NCI-H1417 (cell line): ENCODE measurements around the gene POLD3.
"Not testable (repeated sequence)": the region's sequence is repeated elsewhere in the genome, so short reads cannot be mapped to it uniquely, and the experiment has no call there.

Experiments used
- DNase-seq, 3 experiments: peaks; one replicate each; lab custom pipeline; 2025; lab: John Stamatoyannopoulos, UW

The POLD3 gene

DNA sequence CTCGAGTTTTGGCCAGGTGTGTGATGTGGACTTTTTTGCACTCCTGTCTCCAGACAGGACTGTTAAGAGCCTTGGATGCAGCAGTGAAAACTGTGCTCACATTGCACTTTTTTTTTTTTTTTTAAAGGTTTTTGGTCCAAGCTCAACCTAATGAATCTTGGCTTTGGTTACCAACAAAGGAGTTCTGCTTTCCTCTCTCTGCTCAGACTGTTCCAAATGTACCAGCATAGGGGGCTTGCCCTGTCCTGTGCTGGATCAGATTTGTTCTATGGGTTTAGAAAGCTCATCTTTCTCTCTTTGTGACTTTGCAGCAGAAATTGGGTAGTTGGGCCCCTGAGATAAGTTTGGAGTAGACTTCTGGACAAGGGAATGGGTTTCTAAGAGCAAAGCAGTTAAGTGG is 45.3 kb downstream of the POLD3 start:
- DNase-seq, result no peak

DNA sequence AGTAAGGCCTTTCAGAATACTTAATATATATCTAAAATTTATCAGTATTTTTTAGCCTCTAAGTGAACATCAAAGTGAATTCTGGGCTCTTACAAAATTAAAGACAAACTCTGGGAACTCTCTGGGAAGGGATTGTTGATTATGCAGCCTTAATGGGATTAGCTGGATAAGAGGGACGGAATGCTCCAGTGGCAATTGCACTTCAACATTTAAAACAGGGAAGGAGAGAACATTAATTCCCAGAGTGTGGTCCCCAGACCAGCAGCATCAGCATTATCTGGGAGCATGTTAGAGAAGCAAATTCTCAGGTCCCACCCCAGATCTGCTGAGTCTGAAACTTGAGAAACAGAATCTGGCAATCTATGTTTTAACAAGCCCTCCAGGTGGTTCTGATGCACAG is 46.5 kb downstream of the POLD3 start:
- peak in 1 of 3 experiments; percentile 26 for DNase-seq

GRCh38 chr11:74639533-74639932 is 47.2 kb downstream of the POLD3 start:
- DNase-seq, result no peak

DNA sequence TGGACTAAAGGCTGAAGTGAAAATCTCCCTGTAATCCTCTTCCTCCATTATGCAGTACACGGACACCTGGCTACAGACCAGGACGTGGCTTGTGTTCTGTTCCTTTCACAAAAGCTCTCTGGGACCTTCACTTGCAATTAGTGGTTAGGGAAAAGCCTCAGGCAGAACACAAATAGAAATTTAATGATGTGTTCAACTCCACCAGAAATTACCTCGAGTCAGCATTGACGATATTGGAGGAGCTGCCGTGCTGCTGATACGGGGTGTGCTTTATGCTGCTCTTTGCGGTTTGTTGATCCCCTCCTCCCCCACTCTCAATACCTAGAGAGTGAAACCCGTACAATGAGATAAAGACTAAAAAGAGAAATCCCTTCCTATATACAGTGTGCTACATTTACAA is 48.9 kb downstream of the POLD3 start:
- DNase-seq, result peak; percentile 66 to 93 (median 87)

DNA sequence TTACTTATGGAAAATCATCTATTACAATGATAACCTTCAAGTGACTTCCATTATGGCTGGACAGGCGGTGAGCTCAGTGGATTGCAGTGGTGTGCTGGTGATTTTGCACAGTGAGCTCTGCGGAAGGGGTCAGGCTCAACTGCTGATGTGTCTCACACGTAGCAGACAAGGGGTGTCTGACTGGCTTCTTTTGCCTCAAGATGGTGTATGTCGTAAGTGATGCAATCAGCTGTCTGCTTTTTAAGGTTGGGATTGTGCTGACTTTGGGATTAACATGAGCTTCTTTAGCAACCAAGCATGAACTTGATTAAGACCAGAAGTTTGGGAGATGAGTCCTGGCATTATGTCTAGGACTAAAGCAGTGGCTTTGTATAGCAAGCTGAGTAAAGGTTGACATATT is 49.5 kb downstream of the POLD3 start:
- peak in 2 of 3 experiments; percentile 2 to 56 for DNase-seq

DNA sequence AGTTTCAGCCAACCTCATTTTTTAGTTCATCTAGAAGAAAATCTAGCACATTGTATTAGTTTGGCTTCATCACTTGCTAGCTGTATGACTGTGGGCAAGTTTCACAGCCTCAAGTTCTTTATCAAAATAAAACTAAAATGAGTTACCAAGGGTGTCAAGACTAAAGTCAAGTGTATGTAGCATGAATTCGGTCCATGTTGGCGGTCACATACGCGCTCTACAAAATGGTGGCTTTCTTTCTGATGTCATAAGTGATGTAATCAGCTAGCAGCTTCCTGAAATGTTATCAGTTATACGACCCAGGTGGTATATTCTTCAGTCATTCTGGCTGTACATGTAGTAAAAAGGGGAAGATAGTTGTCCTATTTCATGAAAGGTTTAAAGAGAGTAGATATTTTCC is 50.5 kb downstream of the POLD3 start:
- DNase-seq, result no peak

DNA sequence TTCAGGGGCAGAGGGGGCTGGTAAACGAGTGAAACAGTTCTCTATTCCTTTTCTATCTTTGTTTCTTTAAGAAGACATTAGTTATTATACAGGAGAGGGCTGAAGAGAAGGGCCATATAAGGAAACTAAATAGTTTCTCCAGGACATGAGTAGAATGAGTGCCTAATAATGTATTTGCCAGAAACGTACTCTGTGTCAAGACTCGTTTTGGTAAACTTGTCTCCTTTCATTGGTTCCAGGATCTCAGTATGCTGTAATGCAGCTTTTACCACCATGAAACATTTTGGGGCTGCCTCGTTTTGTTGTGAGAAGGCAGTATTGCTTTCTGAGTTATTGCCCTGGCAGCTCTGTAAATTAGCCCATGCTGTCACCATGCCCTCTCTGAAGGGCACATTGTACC is 51.7 kb downstream of the POLD3 start:
- DNase-seq, result no peak

- no peak for DNase-seq
Measured at GRCh38 chr11:74646215-74646614, 53.8 kb downstream of the POLD3 start.

- no peak for DNase-seq
Measured at GRCh38 chr11:74646954-74647353, 54.6 kb downstream of the POLD3 start.

DNA sequence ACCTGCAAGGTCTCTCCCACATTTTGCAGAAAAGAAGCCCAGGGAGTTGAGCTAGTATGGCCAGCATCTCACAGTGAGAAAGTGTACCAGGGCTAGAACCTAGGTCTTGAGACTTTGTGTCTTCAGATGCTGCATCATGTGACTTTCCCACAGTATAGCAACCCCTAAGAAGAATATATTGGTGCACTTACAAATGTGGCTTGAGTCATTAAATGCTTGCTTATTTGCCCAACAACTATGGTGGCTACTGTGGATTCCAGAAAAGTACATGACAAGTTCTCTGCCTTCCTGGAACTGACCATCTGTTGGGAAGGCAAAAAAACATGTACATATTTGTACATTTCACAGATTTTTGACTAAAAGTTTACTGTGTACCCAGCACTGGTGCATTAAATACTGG is 55.0 kb downstream of the POLD3 start:
- DNase-seq, result no peak

DNA sequence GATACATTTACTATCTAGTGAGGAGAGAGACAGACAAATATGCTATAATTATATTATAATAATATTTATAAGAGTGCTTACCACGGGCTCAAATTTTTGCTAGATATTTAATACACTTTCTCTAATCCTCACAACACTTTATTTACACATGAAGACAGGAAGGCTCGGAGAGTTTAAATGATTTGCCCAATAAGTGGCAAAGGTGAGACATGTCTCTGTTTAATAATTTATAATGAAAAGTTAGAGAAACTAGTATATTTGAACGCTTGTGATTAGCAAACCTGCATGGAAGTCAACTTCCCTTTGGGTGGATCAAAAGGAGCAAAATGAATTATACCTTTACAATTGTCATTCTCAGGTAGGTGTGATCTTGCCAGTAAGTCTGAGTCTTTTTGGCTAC is 55.4 kb downstream of the POLD3 start:
- no peak for DNase-seq

DNA sequence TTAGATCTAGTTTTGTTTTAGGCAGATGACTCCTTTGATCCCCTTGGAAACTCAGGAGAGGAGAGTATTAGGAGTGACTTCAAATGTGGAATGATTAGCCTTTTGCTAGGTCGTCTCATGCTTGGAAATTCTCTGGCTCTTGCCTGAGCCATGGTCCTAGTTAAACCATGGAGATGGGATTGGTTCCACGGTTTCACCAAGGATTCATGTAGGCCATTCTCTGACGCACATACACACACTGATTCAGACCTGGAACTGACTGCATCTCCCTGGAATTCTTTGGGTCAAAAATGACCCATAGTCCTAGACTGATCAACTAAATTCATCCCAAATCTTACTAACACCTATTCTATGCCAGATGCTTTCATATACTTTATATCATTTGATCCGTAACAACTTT is 56.5 kb downstream of the POLD3 start:
- DNase-seq, result no peak

DNA sequence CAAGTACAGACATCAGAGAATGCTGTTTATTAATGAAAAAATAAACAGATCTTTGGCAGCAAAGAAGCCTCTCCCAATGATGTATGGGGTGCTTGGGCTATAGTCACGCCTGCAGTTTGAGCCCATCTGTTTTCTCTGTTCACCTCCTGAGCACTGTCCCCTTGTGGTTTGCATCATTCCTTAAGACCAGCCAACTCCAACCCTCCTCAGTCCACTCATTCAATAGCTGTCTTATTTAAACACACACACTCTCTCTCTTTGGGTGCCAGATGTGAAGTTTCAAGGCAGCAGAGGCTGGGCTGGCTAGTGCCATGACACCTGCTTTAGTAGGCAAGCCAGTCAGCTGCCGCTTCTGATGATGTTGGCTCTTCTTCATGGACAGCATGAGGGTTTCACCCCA is 58.1 kb downstream of the POLD3 start:
- DNase-seq, result peak in 2 of 3 experiments; percentile 26 to 79

DNA sequence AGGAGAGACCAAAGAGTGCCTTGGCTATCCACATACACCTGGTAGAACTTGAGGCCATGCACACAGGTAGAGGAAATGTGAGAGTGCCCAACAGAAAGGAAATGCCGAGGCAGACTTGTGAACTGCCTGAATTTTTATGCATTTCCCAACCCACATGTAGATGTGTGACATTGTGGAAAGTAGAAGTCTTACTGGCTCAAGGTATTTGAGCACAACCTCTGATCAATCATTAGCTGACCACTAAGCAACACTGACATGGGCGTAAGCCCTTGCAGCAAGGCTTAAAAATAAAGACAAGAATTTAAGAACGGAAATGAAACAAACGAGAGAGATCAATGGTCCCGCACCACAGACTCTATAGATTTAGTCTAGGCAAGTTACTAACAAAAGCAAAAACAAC is 62.6 kb downstream of the POLD3 start:
- no peak for DNase-seq

DNA sequence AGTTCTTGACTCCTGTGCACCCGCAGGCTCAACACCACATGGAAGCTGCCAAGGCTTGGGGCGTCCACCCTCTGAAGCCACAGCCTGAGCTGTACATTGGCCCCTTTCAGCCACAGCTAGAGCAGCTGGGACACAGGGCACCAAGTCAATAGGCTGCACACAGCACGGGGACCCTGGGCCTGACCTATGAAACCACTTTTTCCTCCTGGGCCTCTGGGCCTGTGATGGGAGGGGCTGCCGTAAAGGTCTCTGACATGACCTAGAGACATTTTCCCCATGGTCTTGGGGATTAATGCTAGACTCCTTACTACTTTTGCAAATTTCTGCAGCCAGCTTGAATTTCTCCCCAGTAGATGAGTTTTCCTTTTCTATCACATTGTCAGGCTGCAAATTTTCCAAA is 66.7 kb downstream of the POLD3 start:
- not testable (repeated sequence) for DNase-seq

DNA sequence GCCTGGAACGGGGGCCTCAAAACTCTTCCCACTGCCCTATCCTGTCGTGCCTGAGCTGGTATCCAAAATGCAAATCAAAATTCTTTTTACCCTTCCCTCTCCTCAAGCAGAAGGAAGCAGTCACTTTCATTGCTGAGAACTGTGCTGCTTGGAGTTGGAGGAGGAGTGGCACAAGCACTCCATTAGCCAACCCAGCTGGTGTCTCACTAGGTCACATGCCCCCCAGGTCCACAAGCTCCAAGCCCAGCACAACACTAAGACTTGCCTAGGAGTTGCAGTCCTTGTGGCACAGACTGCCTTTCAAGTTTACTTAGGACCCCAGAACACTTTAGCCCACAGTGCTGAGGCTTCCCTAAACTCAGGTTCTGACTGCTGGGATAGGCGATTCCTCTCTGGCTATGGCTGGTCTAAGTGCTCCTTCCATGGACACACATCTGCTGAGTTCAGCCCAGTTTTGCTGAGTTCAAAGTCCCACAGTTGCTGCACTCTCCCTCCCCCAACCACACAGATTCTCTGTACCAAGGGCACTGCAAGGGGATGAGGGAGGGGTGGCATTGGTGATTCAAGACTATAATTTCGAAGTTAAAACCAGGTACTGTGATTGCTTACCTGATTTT is 70.2 kb downstream of the POLD3 start:
- no peak for DNase-seq

- DNase-seq, result no peak
Measured at GRCh38 chr11:74663315-74663714, 70.9 kb downstream of the POLD3 start.

- no peak for DNase-seq
Measured at GRCh38 chr11:74669211-74670160, 77.1 kb downstream of the POLD3 start.

DNA sequence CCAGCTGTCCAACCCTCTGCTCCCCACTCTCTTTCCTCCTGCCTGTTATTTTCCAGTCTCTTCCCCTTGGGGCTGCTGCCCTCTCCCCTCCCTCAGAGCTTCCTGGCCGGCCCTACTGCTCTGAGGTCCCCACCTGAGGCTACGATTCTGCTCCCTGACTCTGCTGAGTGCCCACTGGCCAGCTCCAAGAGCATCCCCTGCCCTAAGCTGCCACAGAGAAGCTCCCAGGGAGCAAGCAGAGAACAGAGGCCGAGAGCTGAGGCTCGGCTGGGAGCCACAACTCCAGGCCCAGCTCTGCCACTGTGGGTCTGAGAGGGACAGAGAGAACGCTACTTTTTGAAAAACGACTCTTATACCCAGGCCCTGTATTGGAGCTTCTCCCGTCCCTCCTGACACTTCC is 77.8 kb downstream of the POLD3 start:
- no peak for DNase-seq

- DNase-seq, result no peak
Measured at GRCh38 chr11:74671520-74672196, 79.3 kb downstream of the POLD3 start.

- DNase-seq, result no peak
Measured at GRCh38 chr11:74672332-74672955, 80.1 kb downstream of the POLD3 start.

GRCh38 chr11:74672956-74673692 is 80.7 kb downstream of the POLD3 start:
- no peak for DNase-seq
